ENCODE results near the gene CDC37L1.

DNA sequence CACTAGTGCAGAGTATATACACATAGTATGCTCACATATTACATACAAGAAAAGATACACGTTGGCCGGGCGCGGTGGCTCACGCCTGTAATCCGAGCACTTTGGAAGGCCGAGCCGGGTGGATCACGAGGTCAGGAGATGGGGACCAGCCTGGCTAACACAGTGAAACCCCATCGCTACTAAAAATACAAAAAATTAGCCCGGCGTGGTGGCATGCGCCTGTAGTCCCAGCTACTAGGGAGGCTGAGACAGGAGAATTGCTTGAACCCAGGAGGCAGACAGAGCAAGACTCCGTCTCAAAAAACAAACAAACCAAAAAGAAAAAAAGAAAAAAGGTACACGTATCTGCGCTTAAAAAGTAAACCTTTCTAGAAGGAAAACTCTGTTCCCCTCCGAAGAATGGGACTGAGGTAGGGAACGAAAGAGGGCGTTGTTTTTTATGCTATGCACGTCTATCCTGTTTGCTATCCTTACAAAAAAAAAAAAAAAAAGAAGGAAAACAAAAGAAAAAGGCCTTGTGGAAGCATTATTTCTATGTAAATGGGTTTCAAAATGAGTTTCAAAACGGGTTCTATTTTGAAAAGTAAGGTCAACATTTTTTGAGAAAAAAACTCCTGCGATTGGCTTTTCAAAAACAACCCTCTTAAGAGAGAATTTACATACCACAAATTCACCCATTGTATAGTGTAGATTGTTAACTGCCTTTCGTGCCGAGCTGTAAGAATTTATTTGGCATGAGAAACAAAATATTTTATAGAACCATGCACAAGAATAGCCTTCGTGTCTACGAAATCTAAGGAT, 60.4 kb downstream of the CDC37L1 start:
- TF ChIP-seq, protein P1, sequence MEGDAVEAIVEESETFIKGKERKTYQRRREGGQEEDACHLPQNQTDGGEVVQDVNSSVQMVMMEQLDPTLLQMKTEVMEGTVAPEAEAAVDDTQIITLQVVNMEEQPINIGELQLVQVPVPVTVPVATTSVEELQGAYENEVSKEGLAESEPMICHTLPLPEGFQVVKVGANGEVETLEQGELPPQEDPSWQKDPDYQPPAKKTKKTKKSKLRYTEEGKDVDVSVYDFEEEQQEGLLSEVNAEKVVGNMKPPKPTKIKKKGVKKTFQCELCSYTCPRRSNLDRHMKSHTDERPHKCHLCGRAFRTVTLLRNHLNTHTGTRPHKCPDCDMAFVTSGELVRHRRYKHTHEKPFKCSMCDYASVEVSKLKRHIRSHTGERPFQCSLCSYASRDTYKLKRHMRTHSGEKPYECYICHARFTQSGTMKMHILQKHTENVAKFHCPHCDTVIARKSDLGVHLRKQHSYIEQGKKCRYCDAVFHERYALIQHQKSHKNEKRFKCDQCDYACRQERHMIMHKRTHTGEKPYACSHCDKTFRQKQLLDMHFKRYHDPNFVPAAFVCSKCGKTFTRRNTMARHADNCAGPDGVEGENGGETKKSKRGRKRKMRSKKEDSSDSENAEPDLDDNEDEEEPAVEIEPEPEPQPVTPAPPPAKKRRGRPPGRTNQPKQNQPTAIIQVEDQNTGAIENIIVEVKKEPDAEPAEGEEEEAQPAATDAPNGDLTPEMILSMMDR (IDR thresholded peaks at IDR 0.05): no peak
- TF ChIP-seq EP300 (IDR thresholded peaks at IDR 0.05): no peak
- no peak for TF ChIP-seq POLR2AphosphoS5 (IDR thresholded peaks at IDR 0.05)
- no peak for TF ChIP-seq POLR2A (IDR thresholded peaks at IDR 0.05)

Measured in gastroesophageal sphincter (tissue), 3 donors.